MM.1S (cell line): ENCODE measurements around the gene RFC5.

Experiments
- DNase-seq: peaks from one replicate; pipeline ENCODE4 v3.0.0-alpha.2; 2015
- H2AFZ ChIP-seq: fragments of 300-600 bp; sonication (generic); 2 replicates; pipeline ENCODE4 v1.6.0; 2016; ENCODE audit warnings: antibody characterized with exemption, low read length
- H3F3A ChIP-seq: fragments of 300-600 bp; sonication (generic); 2 replicates; pipeline ENCODE4 v1.6.1; 2016; ENCODE audit warnings: mild to moderate bottlenecking, antibody characterized with exemption, low read length, moderate library complexity, mixed read lengths; ENCODE audit not compliant: insufficient read depth
- H3K27ac ChIP-seq: fragments of 300-600 bp; sonication (generic); 2 replicates; pipeline ENCODE4 v1.5.1; 2016; ENCODE audit warnings: mild to moderate bottlenecking, low read length
- H3K27me3 ChIP-seq: fragments of 300-600 bp; sonication (generic); replicated peaks from 2 replicates; pipeline ENCODE4 v1.6.0; 2016; ENCODE audit warnings: low read length; ENCODE audit not compliant: insufficient read depth
- H3K36me3 ChIP-seq: fragments of 300-600 bp; sonication (generic); replicated peaks from 2 replicates; pipeline ENCODE4 v1.6.1; 2016; ENCODE audit warnings: mild to moderate bottlenecking, low read length, mixed read lengths; ENCODE audit not compliant: insufficient read depth
- H3K4me1 ChIP-seq: fragments of 300-600 bp; sonication (generic); 2 replicates; pipeline ENCODE4 v1.6.1; 2016; ENCODE audit warnings: low read length, mixed read lengths
- H3K4me2 ChIP-seq: fragments of 300-600 bp; sonication (generic); 2 replicates; pipeline ENCODE4 v1.6.0; 2016; ENCODE audit warnings: low read depth, low read length
- H3K4me3 ChIP-seq: fragments of 300-600 bp; sonication (generic); 2 replicates; pipeline ENCODE4 v1.5.1; 2016; ENCODE audit warnings: low read length, mixed read lengths
- H3K79me2 ChIP-seq: fragments of 300-600 bp; sonication (generic); 2 replicates; pipeline ENCODE4 v1.6.1; 2016; ENCODE audit warnings: mixed run types, low read length, mixed read lengths
- H3K9ac ChIP-seq: fragments of 300-600 bp; sonication (generic); 2 replicates; pipeline ENCODE4 v1.6.1; 2016; ENCODE audit warnings: low read length, mixed read lengths
- H3K9me2 ChIP-seq: fragments of 300-600 bp; sonication (generic); replicated peaks from 2 replicates; pipeline ENCODE4 v1.6.1; 2016; ENCODE audit warnings: mild to moderate bottlenecking, low read length, mixed read lengths; ENCODE audit not compliant: insufficient read depth
- H3K9me3 ChIP-seq: fragments of 300-600 bp; sonication (generic); replicated peaks from 2 replicates; pipeline ENCODE4 v1.6.1; 2016; ENCODE audit warnings: mild to moderate bottlenecking, low read length, mixed read lengths; ENCODE audit not compliant: insufficient read depth
- H4K20me1 ChIP-seq: fragments of 300-600 bp; sonication (generic); 2 replicates; pipeline ENCODE4 v1.6.1; 2016; ENCODE audit warnings: mild to moderate bottlenecking, low read length, moderate library complexity, mixed read lengths; ENCODE audit not compliant: insufficient read depth
- EZH2 ChIP-seq: fragments of 300-600 bp; sonication (generic); optimal IDR thresholded peaks from 2 replicates; pipeline ENCODE3; 2017; ENCODE audit warnings: low read depth, mild to moderate bottlenecking, antibody characterized with exemption, low read length, mixed read lengths
- EZH2phosphoT487 ChIP-seq: fragments of 300-600 bp; sonication (generic); IDR thresholded peaks from 2 replicates; pipeline ENCODE4 v1.6.1; 2018; ENCODE audit warnings: antibody characterized with exemption, low read length
- TF ChIP-seq, protein P1 (sequence below): fragments of 300-600 bp; sonication (generic); IDR thresholded peaks from 2 replicates; pipeline ENCODE4 v1.5.1; 2016; ENCODE audit warnings: antibody characterized with exemption, low read length, mixed read lengths

The RFC5 gene

DNA sequence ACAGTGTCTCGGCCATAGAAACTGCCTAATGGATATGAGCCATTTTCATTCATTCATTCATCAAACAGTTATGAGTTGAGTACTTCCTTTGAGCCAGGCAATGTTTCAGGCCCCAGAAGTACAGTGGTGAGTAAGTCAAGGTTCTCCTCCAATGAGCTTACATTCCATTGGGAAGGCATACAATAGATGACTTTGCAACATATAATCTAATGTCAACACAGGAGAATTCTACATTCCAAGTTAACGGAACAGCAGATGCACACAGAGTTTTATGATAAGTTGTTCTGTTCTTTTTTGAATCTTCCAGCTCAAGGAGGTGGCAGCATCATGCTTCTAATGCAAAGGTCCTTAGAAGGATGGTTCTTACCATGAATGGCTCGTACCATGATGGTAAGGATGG lies 3.2 kb upstream of the RFC5 start:
- Histone ChIP-seq H3K4me2 (no peak overlapping the region), H2AFZ (no peak overlapping the region), H3K79me2 (peaks cover 16% of the 10 kb centered on the region), H3F3A (no peaks in the 10 kb centered on the region), H3K9me3 (no peaks in the 10 kb centered on the region), H4K20me1 (no peaks in the 10 kb centered on the region), H3K27ac (no peak overlapping the region), H3K27me3 (no peaks in the 10 kb centered on the region), H3K4me1 (no peaks in the 10 kb centered on the region), H3K9me2 (no peaks in the 10 kb centered on the region), H3K36me3 (no peaks in the 10 kb centered on the region), H3K9ac (no peak overlapping the region), H3K4me3 (no peak overlapping the region)
- no peak for DNase-seq
- TF ChIP-seq EZH2: no peak
- no peak for TF ChIP-seq EZH2phosphoT487
- TF ChIP-seq, protein P1, sequence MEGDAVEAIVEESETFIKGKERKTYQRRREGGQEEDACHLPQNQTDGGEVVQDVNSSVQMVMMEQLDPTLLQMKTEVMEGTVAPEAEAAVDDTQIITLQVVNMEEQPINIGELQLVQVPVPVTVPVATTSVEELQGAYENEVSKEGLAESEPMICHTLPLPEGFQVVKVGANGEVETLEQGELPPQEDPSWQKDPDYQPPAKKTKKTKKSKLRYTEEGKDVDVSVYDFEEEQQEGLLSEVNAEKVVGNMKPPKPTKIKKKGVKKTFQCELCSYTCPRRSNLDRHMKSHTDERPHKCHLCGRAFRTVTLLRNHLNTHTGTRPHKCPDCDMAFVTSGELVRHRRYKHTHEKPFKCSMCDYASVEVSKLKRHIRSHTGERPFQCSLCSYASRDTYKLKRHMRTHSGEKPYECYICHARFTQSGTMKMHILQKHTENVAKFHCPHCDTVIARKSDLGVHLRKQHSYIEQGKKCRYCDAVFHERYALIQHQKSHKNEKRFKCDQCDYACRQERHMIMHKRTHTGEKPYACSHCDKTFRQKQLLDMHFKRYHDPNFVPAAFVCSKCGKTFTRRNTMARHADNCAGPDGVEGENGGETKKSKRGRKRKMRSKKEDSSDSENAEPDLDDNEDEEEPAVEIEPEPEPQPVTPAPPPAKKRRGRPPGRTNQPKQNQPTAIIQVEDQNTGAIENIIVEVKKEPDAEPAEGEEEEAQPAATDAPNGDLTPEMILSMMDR: no peak

DNA sequence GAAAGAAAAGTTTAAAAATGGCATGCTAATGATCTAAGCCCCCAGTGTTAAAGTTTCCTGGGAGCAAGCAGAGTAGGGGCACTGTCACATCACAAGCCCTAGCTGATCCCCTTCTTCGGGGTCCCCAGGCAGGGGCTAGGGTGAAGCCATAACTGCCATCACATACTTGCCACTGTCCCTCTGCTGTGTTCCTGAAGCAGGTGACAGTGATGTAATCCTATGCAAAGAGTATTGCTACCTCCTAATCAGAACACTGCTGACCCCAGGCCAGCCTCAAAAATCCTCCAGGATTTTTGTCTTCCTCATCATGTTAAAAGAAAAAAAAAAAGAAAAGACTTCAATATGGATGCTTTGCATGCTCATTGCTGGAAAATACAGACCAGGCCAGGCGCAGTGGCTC lies 1.2 kb upstream of the RFC5 start:
- H3K9me2 ChIP-seq: no peaks in the 10 kb centered on the region
- H3K36me3 ChIP-seq: no peaks in the 10 kb centered on the region
- TF ChIP-seq, protein P1: no peak
- TF ChIP-seq EZH2: no peak

DNA sequence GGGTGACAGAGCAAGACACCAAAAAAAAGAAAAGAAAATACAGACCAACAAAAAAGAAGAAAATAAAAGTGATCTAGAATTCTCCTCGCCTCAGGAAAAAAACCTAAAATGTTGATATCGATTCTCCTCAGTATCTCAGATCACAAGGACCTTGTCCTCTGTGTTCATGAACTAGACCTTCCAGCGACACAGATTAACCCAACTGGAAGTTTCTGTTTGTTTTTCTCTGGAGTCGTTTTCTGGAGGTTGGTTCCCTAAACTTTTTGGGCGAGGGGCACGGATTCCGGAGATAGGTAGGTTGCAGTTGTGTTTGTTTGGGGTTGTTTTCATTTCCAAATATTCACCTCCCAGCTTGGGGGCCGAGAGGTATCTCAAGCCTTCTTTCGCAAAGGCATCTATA lies 559 bp upstream of the RFC5 start:
- Histone ChIP-seq H4K20me1 (no peaks in the 10 kb centered on the region), H3K9me2 (no peaks in the 10 kb centered on the region), H3F3A (no peaks in the 10 kb centered on the region), H3K4me1 (no peaks in the 10 kb centered on the region), H3K9ac (no peak overlapping the region; the same call in 1 of the 2 replicates), H3K36me3 (no peaks in the 10 kb centered on the region), H3K4me3 (peak overlapping the region; percentile 82; the same call in 1 of the 2 replicates), H3K79me2 (peaks cover 18% of the 10 kb centered on the region), H3K27ac (no peak overlapping the region), H2AFZ (peak overlapping the region; percentile 61), H3K9me3 (no peaks in the 10 kb centered on the region), H3K27me3 (no peaks in the 10 kb centered on the region), H3K4me2 (peak overlapping the region; percentile 69)
- TF ChIP-seq EZH2phosphoT487 (no peak), EZH2 (no peak)
- TF ChIP-seq, protein P1: no peak
- no peak for DNase-seq

More for the DNA sequence above, 1.2 kb upstream of the RFC5 start:
- H3F3A ChIP-seq: no peaks in the 10 kb centered on the region
- H3K27ac ChIP-seq: no peak overlapping the region
- no peak overlapping the region for H3K4me2 ChIP-seq
- H3K4me1 ChIP-seq: no peaks in the 10 kb centered on the region
- no peaks in the 10 kb centered on the region for H3K27me3 ChIP-seq
- H4K20me1 ChIP-seq: no peaks in the 10 kb centered on the region
- H3K9ac ChIP-seq: no peak overlapping the region
- peaks cover 18% of the 10 kb centered on the region for H3K79me2 ChIP-seq
- H3K4me3 ChIP-seq: no peak overlapping the region
- no peaks in the 10 kb centered on the region for H3K9me3 ChIP-seq
- no peak for DNase-seq
- no peak overlapping the region for H2AFZ ChIP-seq
